CD4-positive, alpha-beta T cell treated with Interleukin-2 at 100 ng/mL for 4 hours (primary cell): Measurements from ENCODE around the gene TRIP10.

Experiments
- DNase-seq: peaks from one replicate; pipeline ENCODE4 v3.0.0-alpha.2; 2020; ENCODE audit warnings: low spot score

The TRIP10 gene

DNA sequence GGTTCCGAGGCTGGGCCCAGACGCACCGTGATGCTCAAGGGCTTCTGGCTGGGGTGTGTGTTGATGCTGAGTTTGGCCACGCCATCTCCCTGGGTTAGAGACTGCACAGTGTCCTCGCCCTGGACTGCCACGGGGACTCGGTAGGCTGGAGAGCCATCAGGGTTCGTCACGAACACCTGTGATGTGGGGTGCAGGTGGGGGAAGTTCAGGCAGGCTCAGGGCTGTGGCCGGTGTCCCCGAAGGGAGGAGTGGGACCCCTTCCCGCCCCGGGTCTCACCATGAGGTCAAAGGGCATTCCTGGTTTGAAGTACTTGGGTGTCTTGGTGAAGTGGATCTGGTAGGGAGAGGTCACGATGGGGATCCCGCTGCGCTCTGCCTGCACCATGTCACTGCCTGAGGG is 27.2 kb upstream of the TRIP10 start:
- DNase-seq = no peak

DNA sequence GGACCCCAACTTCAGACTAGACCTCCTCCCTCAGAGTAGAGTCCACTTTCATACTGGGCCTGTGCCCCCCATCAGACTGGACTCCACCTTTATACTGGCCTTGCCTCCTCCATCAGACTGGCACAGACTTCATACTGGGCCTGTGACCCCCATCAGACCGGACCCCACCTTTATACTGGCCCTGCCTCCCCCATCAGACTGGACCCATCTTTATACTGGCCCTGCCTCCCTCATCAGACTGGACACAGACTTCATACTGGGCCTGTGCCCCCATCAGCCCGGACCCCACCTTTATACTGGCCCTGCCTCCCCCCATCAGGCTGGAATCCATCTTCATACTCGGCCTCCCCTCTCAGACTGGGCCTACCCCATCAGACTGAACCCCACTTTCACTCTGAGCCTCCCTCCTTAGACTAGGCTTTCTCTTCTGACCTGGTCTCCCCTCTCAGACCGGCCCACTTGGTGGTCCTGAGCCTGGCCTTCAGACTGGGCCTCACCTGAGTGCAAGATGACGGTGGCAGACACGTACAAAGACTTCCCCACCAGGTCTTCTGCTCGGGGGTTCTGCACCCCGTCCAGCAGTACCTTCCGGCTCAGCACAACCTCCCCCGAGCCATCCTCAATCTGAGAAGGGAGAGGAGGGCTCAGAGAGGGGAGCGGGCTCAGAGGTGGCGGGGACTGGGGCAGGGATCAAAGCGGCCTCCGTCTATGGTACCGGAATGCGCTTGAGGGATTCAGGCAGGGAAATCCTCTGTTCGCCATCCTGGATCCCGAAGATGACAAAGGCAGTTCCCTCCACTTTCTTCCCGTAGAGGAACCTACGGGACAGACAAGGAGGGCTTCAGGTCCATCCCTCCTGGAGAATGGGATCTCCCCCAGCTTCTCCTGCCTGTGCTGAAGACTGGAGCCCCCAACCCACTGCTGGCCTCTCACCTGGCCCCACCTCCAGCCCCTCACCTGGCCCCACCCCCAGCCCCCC is 26.5 kb upstream of the TRIP10 start:
- DNase-seq = no peak

DNA sequence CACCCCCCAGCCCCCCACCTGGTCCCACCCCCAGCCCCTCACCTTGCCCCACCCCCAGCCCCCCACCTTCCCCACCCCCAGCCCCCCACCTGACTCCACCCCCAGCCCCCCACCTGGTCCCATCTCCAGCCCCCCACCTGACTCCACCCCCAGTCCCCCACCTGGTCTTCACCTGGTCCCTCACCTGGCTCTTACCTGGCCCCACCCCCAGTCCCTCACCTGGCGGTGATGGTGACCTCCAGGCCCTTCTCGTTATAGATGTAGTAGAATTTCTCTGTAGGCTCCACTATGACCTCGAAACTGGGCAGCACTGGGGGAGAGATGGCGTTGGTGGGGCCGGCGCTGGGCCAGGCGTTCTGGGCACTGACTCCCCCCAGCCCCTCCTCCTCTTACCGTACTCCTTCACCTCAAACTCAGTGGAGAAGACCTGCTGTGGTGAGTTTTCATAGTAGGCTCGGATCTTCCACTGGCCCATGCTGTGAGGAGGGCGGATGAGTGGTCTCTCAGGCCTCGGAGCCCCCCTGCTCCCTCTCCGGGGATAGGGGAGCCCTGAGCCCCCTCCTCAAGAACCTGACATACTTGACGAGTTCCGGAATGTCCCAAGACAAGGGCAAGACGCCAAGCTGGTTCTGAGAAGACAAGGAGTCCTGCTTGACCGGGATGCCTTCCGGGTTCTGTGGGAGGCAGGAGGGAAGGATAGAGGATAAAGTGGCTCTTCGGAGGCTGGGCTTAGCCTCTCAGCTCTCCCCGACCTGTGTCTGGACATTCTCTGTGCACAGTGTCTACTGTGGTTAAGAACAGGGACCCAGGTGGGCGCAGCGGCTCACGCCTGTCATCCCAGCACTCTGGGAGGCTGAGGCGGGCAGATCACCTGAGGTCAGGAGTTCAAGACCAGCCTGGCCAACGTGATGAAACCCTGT is 25.4 kb upstream of the TRIP10 start:
- no peak for DNase-seq

DNA sequence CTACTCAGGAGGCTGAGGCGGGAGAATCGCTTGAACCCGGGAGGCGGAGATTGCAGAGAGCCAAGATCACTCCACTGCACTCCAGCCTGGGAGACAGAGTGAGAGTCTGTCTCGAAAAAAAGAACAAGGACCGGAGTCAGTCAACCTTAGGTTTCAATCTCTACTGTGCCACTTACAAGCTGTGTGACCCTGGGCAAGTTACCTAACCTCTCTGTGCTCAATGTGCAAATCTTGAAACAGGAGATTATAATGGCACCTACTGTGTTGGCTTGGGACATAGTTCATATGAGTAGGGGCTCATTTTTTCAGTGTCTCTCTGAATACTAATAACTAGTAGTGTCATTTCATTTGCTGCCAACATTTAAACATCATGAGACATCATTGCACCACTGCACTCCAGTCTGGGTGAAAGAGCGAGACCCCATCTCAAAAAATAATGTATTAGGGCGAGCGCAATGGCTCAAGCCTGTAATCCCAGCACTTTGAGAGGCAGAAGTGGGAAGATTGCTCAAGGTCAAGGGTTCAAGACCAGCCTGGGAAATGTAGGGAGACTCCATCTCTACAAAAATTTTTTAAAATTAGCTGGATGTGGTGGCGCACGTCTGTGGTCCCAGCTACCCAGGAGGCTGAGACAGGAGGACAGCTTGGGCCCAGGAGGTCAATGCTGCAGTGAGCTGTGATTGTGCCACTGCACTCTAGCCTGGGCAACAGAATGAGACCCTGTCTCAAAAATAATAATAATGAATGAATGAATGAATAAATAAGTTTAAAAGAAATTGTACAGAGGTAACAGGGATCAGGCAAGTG is 24.5 kb upstream of the TRIP10 start:
- no peak for DNase-seq

DNA sequence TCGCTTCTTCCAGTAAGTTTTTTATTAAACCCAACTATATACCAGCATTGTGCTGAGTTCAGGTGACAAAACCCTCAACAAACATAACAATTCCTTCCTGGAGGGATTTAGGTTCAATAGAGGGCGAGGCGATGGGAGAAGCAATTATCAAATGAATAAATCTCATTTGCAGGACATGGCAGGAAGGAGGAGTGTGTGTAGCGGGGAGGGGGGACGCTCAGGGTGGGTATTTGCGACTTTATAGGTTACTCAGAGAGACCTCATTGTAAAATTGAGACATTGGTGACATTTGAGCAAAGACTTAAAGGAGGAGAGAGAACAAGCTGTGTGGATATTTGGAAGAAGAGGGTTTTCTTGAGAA is 22.9 kb upstream of the TRIP10 start:
- DNase-seq = no peak

DNA sequence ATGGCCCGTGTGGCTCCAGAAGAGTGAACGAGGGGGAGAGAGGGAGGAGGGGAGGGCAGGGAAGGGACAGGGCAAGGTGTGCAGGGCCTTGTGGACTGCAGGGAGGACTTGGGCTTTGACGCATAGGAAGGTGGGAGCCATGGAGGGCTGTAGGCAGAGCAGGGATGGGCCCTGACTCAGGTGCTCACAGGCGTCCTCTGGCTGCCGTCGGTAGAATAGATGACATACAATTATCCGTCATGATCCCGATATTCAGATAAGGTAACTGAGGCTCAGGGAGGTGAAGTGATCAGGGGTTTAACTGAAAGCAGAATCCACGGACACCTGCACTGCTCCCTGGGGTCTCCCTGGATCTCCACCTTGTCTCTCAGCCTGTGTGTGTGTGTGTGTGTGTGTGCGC is 22.4 kb upstream of the TRIP10 start:
- DNase-seq = no peak

DNA sequence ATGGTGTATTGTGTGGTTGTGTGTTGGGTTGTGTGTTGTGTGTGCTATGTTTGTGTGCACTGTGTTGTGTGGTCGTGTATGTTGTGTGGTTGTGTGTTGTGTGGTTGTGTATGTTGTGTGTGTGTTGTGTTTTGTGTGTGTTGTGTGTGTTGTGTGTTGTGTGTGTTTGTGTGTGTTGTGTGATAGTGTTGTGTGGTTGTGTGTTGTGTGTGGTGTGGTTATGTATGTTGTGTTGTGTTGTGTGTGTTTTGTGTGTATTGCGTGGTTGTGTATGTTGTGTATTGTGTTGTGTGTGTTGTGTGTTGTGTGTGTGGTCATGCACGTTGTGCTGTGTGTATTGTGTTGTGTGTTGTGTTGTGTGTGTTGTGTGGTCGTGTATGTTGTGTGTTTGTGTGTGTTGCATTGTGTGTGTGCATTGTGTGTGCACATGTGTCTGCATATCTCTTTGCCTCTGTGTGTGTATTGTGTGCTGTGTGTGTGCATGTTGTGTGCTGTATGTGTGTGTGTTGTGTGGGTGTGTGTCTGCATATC is 22.0 kb upstream of the TRIP10 start:
- DNase-seq = no peak

DNA sequence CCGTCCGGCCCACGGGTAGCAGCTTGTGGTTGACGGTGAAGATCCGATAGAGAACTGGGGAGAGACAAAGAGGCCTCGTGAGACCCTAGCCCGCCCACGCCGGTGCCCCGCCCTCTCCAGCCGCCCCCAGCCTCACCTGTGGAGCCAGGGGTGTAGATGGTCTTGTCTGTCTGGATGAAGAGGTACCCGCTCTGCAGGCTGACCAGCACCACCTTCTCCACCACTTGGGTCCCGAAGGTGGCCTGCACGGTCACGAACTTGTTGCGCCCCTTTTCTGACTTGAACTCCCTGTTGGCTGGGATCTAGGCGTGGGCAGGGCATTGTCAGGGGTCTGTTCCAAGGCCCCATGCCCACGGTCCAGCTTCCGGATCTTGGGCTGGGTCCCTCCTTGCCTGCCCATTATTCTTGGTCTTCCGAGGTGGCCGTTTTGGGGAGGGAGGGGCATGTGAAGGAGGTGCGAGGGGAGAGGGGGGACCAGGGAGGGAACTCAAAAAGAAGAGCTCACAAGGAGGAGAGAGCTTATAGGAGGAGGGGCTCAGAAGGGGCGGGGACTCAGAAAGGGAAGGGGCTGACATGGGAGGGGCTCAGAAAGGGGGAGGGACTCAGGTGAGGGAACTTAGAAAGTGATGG is 21.3 kb upstream of the TRIP10 start:
- no peak for DNase-seq

DNA sequence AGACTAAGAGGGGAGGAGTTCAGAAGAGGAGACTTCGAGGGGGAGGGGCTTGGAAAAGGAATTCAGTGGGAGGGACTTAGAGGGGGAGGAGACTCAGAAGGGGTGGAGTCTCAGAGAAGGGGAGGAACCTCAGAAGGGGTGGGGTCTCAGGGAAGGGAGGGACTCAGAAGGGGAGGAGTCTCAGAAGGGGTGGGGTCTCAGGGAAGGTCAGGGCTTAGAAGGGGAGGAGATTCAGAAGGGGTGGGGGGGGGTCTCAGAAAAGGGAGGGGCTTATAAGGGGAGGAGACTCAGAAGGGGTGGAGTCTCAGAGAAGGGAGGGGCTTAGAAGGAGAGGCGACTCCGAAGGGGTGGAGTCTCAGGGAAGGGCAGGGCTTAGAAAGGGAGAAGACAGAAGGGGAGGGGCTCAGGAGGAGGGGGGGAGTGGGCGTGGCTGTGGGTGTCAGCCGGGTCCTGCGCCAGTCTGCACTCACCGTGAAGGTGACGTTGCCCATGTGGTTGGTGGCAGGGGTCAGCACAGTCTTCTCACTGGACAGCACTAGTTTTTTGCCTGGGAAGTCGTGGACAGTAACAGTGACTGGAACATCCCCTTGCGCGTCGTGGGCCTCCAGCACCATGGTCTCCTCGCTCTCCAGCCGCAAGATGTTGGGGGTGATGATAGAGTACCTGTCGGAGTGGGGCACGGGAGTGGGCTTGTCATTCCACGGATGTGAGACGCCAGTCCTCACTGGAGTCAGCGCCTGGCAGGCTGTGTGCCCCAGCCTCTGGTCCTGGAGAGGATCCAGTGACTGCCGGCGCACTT is 20.5 kb upstream of the TRIP10 start:
- no peak for DNase-seq

DNA sequence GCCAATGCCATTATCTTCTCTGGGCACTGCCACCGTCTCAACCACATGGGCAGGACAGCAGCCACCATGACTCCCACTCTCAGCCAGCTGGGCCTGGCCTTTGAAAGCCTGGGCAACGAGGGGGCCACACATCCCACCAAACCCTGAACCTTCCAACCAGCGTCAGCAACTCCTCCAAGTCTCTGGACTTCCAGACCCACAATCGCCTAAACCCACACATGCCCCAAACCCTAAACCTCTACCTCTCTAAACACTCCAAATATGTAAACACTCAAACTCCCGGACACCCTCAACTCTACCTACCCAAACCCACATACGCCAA is 20.0 kb upstream of the TRIP10 start:
- DNase-seq = no peak

DNA sequence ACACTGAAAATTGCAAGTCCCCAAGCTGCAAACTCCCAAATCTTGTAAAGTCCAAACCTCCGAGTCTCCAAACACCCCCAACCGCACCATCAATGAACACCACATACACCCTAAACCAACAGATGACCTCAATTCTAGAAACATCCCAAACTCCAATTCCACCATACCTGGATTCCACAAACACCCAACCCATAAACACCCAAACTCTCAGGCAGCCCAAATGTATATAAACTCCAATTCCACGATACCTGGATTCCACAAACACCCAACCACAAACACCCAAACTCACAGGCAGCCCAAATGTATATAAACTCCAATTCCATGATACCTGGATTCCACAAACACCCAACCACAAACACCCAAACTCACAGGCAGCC is 19.5 kb upstream of the TRIP10 start:
- no peak for DNase-seq

DNA sequence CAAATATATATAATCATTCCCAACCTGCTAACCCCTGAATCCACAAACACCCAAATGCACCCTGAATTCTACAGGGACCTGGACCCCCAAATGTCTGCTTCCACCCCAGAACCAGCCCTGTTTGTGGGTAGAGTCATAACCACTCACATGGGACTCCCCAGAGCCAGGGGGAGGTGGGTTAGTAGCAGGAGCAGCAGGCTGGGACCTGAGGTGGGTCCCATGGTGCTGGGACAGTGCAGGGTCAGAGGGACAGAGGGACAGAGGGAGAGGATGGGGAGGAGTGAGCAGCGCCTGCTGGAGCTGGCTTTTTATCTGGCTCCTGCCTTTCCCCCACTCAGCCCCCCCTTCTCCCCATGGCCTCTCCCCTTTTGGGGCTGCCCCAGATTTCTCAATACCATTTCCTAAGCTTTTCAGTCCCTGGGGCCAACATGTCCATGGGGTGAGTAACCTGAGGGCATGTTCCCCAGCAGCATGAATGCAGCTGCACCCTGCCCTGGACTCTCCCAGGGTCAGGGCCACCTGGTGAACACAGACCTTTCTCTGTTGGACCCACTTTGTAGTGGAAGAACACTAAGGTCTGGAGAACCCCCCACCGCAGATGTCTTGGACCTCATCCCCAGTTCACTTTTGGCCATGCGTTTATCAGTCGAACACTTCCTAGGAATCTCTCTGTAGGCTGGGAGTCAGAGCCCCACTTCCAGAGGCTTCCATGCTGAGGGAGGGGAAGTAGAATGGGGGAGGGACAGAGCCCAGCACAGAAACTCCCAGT is 18.9 kb upstream of the TRIP10 start, which contains the start of gene C3:
C3 (minus strand) TSS at position 282 of the 769 bp plus-strand sequence; CDS start at position 221, 61 bp downstream.
- DNase-seq = no peak

DNA sequence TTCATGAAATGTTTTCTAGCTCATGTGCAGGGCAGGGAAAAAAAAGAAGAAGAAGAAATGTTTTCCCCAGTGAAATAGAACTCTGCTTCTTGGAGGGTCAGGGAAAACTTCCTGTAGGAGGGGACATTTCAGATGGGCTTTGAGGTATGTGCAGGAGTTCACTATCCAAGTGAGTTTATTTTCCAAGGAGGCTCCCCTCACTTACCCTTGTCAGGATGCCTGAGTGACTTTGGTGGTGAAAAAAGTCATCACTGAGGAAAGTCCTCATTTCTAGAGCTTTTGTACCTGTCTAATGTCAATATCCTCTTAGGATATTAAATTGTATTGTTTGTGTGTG is 18.4 kb upstream of the TRIP10 start:
- DNase-seq = no peak

DNA sequence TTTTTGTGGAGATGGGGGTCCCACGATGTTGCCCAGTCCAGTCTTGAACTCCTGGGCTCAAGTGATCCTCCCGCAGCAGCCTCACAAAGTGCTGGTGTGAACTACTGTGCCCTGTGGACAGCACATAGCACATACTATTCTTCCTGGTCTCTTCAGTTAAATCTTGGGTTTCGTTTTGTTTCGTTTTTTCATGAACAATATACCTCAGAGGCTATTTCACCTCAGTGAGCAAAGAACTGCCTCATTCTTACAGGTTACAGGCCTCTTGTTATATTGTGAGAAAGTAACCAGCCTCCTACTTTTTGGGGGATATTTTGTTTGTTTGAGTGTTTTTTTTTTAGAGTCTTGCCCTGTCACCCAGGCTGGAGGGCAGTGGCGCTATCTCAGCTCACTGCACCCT is 17.7 kb upstream of the TRIP10 start:
- no peak for DNase-seq

DNA sequence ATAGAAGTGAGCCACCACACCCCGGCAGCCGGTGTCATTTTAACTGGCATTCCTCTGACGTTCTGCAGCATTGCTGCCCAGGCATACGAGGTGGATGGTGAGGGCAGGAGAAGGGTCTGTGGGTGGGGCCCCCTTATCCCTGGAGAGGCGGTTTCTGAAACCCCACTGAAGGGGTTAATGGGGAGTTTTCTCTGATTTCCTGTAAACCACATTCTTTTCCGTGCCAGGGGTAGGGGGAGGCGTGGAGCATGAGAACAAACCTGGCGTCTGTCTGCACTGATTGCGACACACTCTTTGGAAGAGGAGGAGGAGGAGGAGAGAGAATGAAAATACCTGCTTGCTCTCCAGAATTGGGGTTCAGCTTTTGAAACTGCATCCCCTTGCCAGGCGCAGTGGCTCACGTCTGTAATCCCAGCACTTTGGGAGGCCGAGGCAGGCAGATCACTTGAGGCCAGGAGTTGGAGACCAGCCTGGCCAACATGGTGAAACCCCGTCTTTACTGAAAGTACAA is 16.3 kb upstream of the TRIP10 start:
- DNase-seq = no peak

DNA sequence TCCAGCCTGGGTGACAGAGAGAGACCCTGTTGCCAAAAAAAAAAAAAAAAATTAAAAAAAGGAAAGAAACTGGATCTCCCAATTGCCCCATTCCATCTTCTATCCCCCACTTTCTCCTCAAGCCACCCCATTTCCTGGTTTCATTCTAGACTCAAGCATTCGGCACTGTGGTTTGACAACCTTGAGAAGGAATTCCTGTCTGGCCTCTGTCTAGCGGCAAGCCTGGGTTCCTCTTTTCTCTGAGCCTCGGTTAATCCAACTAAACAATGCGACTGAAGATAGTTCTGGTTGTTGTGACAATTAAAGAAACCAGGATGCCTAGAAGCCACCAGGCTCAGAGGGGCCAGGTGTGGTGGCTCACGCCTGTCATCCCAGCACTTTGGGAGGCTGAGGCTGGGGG is 15.7 kb upstream of the TRIP10 start:
- DNase-seq = no peak

DNA sequence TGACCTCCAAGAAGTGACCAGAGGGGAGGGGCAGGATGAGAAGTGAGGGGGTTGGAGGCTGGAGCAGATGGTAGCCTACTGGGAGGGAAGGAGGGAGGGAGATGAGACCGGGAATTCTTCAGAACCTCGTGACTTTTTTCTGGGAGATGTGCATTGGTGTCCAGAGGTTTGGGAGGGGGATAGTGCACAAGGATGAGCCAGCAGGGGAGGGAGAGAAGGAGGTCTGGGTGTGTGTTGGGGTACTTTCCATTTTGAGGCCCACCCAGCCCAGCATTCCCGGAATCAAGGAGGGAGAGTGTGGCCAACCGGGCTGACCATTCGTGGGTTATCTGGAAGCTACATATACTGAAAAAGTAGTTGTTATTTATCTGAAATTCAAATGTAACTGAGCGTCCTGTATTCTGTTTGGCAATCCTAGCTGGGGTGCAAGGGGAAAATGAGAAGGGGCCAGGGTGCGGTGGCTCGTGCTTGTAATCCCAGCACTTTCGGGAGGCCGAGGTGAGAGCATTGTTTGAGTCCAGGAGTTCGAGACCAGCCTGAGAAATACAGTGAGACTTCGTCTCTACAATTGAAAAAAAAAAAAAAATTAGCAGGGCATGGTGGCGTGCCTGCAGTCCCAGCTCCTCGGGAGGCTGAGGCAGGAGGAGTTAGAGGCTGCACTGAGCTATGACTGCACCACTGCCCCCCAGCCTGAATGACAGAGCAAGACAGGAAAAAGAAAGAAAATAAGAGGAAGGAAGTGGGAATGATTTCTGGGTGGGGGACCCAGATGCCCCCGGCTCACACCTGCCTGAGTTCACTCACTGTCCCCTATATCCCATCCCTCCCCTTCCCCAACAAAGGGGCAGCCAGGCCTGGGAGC is 14.6 kb upstream of the TRIP10 start:
- DNase-seq = no peak

DNA sequence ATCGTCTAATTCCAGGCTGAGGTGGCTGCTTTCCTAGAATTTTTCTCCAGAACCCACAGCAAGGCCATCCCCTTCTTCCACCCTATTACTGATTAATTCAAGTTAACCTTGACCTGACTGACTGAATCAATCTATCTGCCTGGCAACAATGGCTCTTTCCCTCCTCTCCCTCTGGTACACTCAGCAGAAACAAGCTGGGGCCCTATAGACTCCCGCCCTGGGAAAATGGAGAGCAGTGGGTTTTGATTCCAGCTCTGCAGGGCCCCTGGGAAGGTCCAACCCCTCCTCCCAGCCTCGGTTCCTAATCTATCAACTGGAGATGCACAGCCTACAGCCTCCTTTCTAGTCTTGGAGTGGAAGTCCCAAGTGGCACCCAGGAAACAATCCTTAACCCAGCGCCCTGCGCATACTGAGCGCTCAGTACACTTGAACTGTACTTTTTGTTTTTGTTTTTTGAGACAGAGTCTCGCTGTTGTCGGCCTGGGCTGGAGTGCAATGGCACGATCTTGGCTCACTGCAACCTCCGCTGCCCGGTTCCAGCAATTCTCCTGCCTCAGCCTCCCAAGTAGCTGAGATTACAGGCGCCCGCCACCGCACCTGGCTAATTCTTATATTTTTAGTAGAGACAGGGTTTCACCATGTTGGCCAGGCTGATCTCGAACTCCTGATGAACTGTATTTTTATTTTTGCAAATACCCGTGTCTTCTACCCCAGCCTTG is 13.8 kb upstream of the TRIP10 start:
- DNase-seq = no peak
